ENCODE data around the gene ATRN.

The ATRN gene

GRCh38 chr20:3631534-3631933 lies 160.7 kb downstream of the ATRN start:
- DNase-seq, result no peak

- no peak for DNase-seq
Observed at GRCh38 chr20:3632311-3633004, 161.6 kb downstream of the ATRN start.

GRCh38 chr20:3633913-3634478 lies 163.2 kb downstream of the ATRN start:
- no peak for DNase-seq

GRCh38 chr20:3635346-3635745 lies 164.5 kb downstream of the ATRN start:
- no peak for DNase-seq

- no peak for DNase-seq
Observed at GRCh38 chr20:3640259-3640658, 169.4 kb downstream of the ATRN start.

- no peak for DNase-seq
Observed at GRCh38 chr20:3645309-3646066, 174.7 kb downstream of the ATRN start.

GRCh38 chr20:3646067-3646440 lies 175.2 kb downstream of the ATRN start:
- DNase-seq, result no peak

GRCh38 chr20:3646651-3647050 lies 175.8 kb downstream of the ATRN start:
- DNase-seq, result no peak

GRCh38 chr20:3647473-3647872 lies 176.7 kb downstream of the ATRN start:
- DNase-seq, result no peak

GRCh38 chr20:3648951-3649350 lies 178.1 kb downstream of the ATRN start:
- DNase-seq, result no peak

- no peak for DNase-seq
Observed at GRCh38 chr20:3651204-3651962, 180.6 kb downstream of the ATRN start.

- DNase-seq, result no peak
Observed at GRCh38 chr20:3652221-3652620, 181.4 kb downstream of the ATRN start.

GRCh38 chr20:3652676-3653596 lies 182.1 kb downstream of the ATRN start:
- DNase-seq, result no peak

- no peak for DNase-seq
Observed at GRCh38 chr20:3653921-3654320, 183.1 kb downstream of the ATRN start.

- DNase-seq, result no peak
Observed at GRCh38 chr20:3654326-3655130, 183.7 kb downstream of the ATRN start.

- DNase-seq, result no peak
Observed at GRCh38 chr20:3655131-3655405, 184.2 kb downstream of the ATRN start.

GRCh38 chr20:3658019-3658715 lies 187.3 kb downstream of the ATRN start:
- DNase-seq, result no peak

GRCh38 chr20:3658716-3659491 lies 188.1 kb downstream of the ATRN start:
- DNase-seq, result no peak

GRCh38 chr20:3659492-3660261 lies 188.9 kb downstream of the ATRN start:
- no peak for DNase-seq
